Left ventricle myocardium inferior (tissue), 1 donor: ENCODE measurements around the gene PKHD1. TPM values are rescaled to one million over a fixed set of nuclear protein-coding genes. Genes with fewer than 3 reads are reported as not detected.

ENCODE experiments used
- DNase-seq: peaks from one replicate; pipeline ENCODE4 v3.0.0-alpha.2; 2020
- H3K27ac ChIP-seq: fragments of 200-600 bp; replicated peaks from 2 replicates; pipeline ENCODE4 v1.8.0; 2021
- H3K27me3 ChIP-seq: fragments of 200-600 bp; 2 replicates; pipeline ENCODE4 v1.8.0; 2021; ENCODE audit warnings: low read depth
- H3K36me3 ChIP-seq: fragments of 200-600 bp; 2 replicates; pipeline ENCODE4 v1.8.0; 2021
- H3K4me1 ChIP-seq: fragments of 200-600 bp; 2 replicates; pipeline ENCODE4 v1.8.0; 2021
- H3K4me3 ChIP-seq: fragments of 200-600 bp; 2 replicates; pipeline ENCODE4 v1.8.0; 2021; ENCODE audit warnings: mild to moderate bottlenecking, moderate library complexity
- H3K9me3 ChIP-seq: fragments of 200-600 bp; replicated peaks from 2 replicates; pipeline ENCODE4 v1.8.0; 2021
- CTCF ChIP-seq: fragments of 200-600 bp; IDR thresholded peaks from 2 replicates; pipeline ENCODE4 v1.8.0; 2021; ENCODE audit warnings: antibody characterized with exemption, mild to moderate bottlenecking, borderline replicate concordance
- intact Hi-C: fragments of 100-400 bp; cut with micrococcal nuclease; formaldehyde crosslinking; loops from one replicate; pipeline ENCODE4 v1.11.0; 2022
- total RNA-seq: library from RNA; stranded (reverse); fragmentation: NEBNext Ultra II Directional; extraction: Animal tissue kit (Norgen Biotek cat#: 25700); gene quantifications from one replicate; pipeline ENCODE4 v1.2.1, GENCODE V29; 2021
- donor health status: DM: no; HTN: yes; CAD: no; lungs with severe emphysema.

Gene PKHD1
- total RNA-seq, 1 donor from 2014 or later: not detected

GRCh38 chr6:52046456-52046855 is 41.0 kb downstream of the PKHD1 start:
- intact Hi-C loops: no loop called here
- Histone ChIP-seq H3K4me1 (no peaks in the 10 kb centered on the region), H3K27me3 (peaks cover 45% of the 10 kb centered on the region), H3K36me3 (no peaks in the 10 kb centered on the region), H3K27ac (no peak overlapping the region), H3K9me3 (no peaks in the 10 kb centered on the region), H3K4me3 (no peak overlapping the region)
- no peak for DNase-seq
- TF ChIP-seq CTCF: no peak

- no peak for DNase-seq
- no peak overlapping the region for H3K27ac ChIP-seq
- no peak overlapping the region for H3K4me3 ChIP-seq
- intact Hi-C loops: no loop called here
- no peaks in the 10 kb centered on the region for H3K4me1 ChIP-seq
- no peak for TF ChIP-seq CTCF
- H3K9me3 ChIP-seq: no peaks in the 10 kb centered on the region
- H3K36me3 ChIP-seq: no peaks in the 10 kb centered on the region
- H3K27me3 ChIP-seq: peaks cover 36% of the 10 kb centered on the region
Measured at GRCh38 chr6:52045481-52045880, 41.9 kb downstream of the PKHD1 start.

- DNase-seq: no peak
- no peak for TF ChIP-seq CTCF
- H3K4me3 ChIP-seq: no peak overlapping the region
- H3K27ac ChIP-seq: no peak overlapping the region
- no peaks in the 10 kb centered on the region for H3K9me3 ChIP-seq
- H3K27me3 ChIP-seq: peaks cover 32% of the 10 kb centered on the region
- H3K4me1 ChIP-seq: no peaks in the 10 kb centered on the region
- no peaks in the 10 kb centered on the region for H3K36me3 ChIP-seq
- intact Hi-C loops: no loop called here
Measured at GRCh38 chr6:52045033-52045432, 42.4 kb downstream of the PKHD1 start.

GRCh38 chr6:52042141-52042885 is 45.1 kb downstream of the PKHD1 start:
- H3K27ac ChIP-seq: no peak overlapping the region
- H3K9me3 ChIP-seq: no peaks in the 10 kb centered on the region
- H3K4me1 ChIP-seq: no peaks in the 10 kb centered on the region
- intact Hi-C loops: no loop called here
- no peak overlapping the region for H3K4me3 ChIP-seq
- no peak for TF ChIP-seq CTCF
- peaks cover 14% of the 10 kb centered on the region for H3K27me3 ChIP-seq
- no peaks in the 10 kb centered on the region for H3K36me3 ChIP-seq
- DNase-seq: no peak

- intact Hi-C loops: no loop called here
- H3K27ac ChIP-seq: no peak overlapping the region
Measured at GRCh38 chr6:52041134-52041533, 46.3 kb downstream of the PKHD1 start.

More at GRCh38 chr6:52041134-52041533, 46.3 kb downstream of the PKHD1 start:
- Histone ChIP-seq H3K4me1 (no peaks in the 10 kb centered on the region), H3K36me3 (no peaks in the 10 kb centered on the region), H3K27me3 (peaks cover 14% of the 10 kb centered on the region), H3K4me3 (no peak overlapping the region), H3K9me3 (no peaks in the 10 kb centered on the region)
- TF ChIP-seq CTCF: no peak
- no peak for DNase-seq
